HepG2 (cell line): ENCODE measurements around the gene DUSP9. TPM values are rescaled to one million over a fixed set of nuclear protein-coding genes. Genes with fewer than 3 reads are reported as not detected.
A peak's percentile ranks its signal among the peaks of the same experiment; 100 is the strongest.

Experiments
- AHR ChIP-seq: IDR thresholded peaks from 2 replicates; pipeline ENCODE4 v1.6.1; 2018; ENCODE audit warnings: missing genetic modification reagents, missing compliant biosample characterization
- AKAP8 ChIP-seq: sonication (generic); formaldehyde crosslinking; IDR thresholded peaks from 2 replicates; pipeline ENCODE4 v1.5.1; 2020; ENCODE audit warnings: mild to moderate bottlenecking, missing genetic modification reagents
- DNMT1 ChIP-seq: sonication (generic); formaldehyde crosslinking; IDR thresholded peaks from 2 replicates; pipeline ENCODE4 v1.5.1; 2020; ENCODE audit warnings: mild to moderate bottlenecking, missing genetic modification reagents
- E2F1 ChIP-seq: sonication (generic); formaldehyde crosslinking; IDR thresholded peaks from 2 replicates; pipeline ENCODE4 v1.5.0; 2020; ENCODE audit warnings: missing genetic modification reagents
- EP300 ChIP-seq, 3 experiments: sonication (generic) in 1 of 3; formaldehyde crosslinking in 1 of 3; IDR thresholded peaks; 2 replicates each; pipeline versions ENCODE4 v1.5.1 to v1.6.1; 2011 to 2020; ENCODE audit warnings: low read depth in 2 of 3, low read length in 2 of 3, borderline replicate concordance in 1 of 3, improper control_type of control experiment in 1 of 3, mild to moderate bottlenecking in 1 of 3, missing genetic modification reagents in 1 of 3, moderate library complexity in 1 of 3
- FOXA3 ChIP-seq: IDR thresholded peaks from 2 replicates; pipeline ENCODE4 v1.6.1; 2016; ENCODE audit warnings: missing genetic modification reagents, missing compliant biosample characterization
- GATAD1 ChIP-seq: IDR thresholded peaks from 2 replicates; pipeline ENCODE4 v1.6.1; 2016; ENCODE audit warnings: missing genetic modification reagents, missing compliant biosample characterization
- HMG20B ChIP-seq: conservative IDR thresholded peaks from 2 replicates; pipeline ENCODE4 v1.6.1; 2016; ENCODE audit warnings: missing genetic modification reagents, missing compliant biosample characterization
- IKZF4 ChIP-seq: sonication (generic); formaldehyde crosslinking; IDR thresholded peaks from 2 replicates; pipeline ENCODE4 v1.5.1; 2020; ENCODE audit warnings: borderline replicate concordance, mild to moderate bottlenecking, low read depth, missing genetic modification reagents; ENCODE audit errors: not compliant biosample characterization
- KLF16 ChIP-seq, 2 experiments: sonication (generic) in 1 of 2; formaldehyde crosslinking in 1 of 2; IDR thresholded peaks; 2 replicates each; pipeline versions ENCODE4 v1.6.1 to v1.8.0; 2016 to 2023; ENCODE audit warnings: missing genetic modification reagents in 2 of 2, missing compliant biosample characterization in 1 of 2
- MAFG ChIP-seq: sonication (generic); formaldehyde crosslinking; IDR thresholded peaks from 2 replicates; pipeline ENCODE4 v1.5.1; 2020; ENCODE audit warnings: mild to moderate bottlenecking, missing genetic modification reagents
- MBD4 ChIP-seq: IDR thresholded peaks from 2 replicates; pipeline ENCODE4 v1.6.1; 2012; ENCODE audit warnings: low read length, inconsistent platforms, borderline replicate concordance
- MED1 ChIP-seq: sonication (generic); formaldehyde crosslinking; IDR thresholded peaks from 2 replicates; pipeline ENCODE4 v1.4.0; 2020; ENCODE audit warnings: missing genetic modification reagents
- MED13 ChIP-seq: sonication (generic); formaldehyde crosslinking; IDR thresholded peaks from 2 replicates; pipeline ENCODE4 v1.5.0; 2020; ENCODE audit warnings: missing genetic modification reagents
- MED8 ChIP-seq: sonication (generic); formaldehyde crosslinking; IDR thresholded peaks from 2 replicates; pipeline ENCODE4 v1.8.1; 2023; ENCODE audit warnings: mild to moderate bottlenecking, missing genetic modification reagents; ENCODE audit not compliant: insufficient replicate concordance
- NR2C2 ChIP-seq: sonication (generic); formaldehyde crosslinking; IDR thresholded peaks from 2 replicates; pipeline ENCODE4 v1.4.0; 2020; ENCODE audit warnings: missing genetic modification reagents, mild to moderate bottlenecking, moderate library complexity, borderline replicate concordance
- POGZ ChIP-seq: sonication (generic); formaldehyde crosslinking; IDR thresholded peaks from 2 replicates; pipeline ENCODE4 v1.4.0; 2020; ENCODE audit warnings: mild to moderate bottlenecking, missing genetic modification reagents
- RAD21 ChIP-seq: fragments of 450-650 bp; formaldehyde crosslinking; IDR thresholded peaks from 2 replicates; pipeline ENCODE4 v1.5.0; 2020; ENCODE audit warnings: mild to moderate bottlenecking
- RFXAP ChIP-seq: sonication (generic); formaldehyde crosslinking; IDR thresholded peaks from 2 replicates; pipeline ENCODE4 v1.4.0; 2020; ENCODE audit warnings: missing genetic modification reagents, borderline replicate concordance
- RXRB ChIP-seq: IDR thresholded peaks from 2 replicates; pipeline ENCODE4 v1.6.1; 2016; ENCODE audit warnings: borderline replicate concordance, missing genetic modification reagents, missing compliant biosample characterization
- ZFP37 ChIP-seq: sonication (generic); formaldehyde crosslinking; IDR thresholded peaks from 2 replicates; pipeline ENCODE4 v1.4.0; 2020; ENCODE audit warnings: missing genetic modification reagents, borderline replicate concordance
- ZNF512 ChIP-seq: sonication (generic); formaldehyde crosslinking; IDR thresholded peaks from 2 replicates; pipeline ENCODE4 v1.4.0; 2020; ENCODE audit warnings: mild to moderate bottlenecking, missing genetic modification reagents
- ZNF576 ChIP-seq: sonication (generic); formaldehyde crosslinking; IDR thresholded peaks from 2 replicates; pipeline ENCODE4 v1.4.0; 2020; ENCODE audit warnings: mild to moderate bottlenecking, missing genetic modification reagents
- ZNF597 ChIP-seq: sonication (generic); formaldehyde crosslinking; IDR thresholded peaks from 2 replicates; pipeline ENCODE4 v1.5.0; 2020; ENCODE audit warnings: missing genetic modification reagents
- ZSCAN31 ChIP-seq: sonication (generic); formaldehyde crosslinking; IDR thresholded peaks from 2 replicates; pipeline ENCODE4 v1.5.0; 2020; ENCODE audit warnings: low read depth, mild to moderate bottlenecking, missing genetic modification reagents
- polyA plus RNA-seq, 8 experiments: library from polyadenylated mRNA; depleted of rRNA in 3 of 8; stranded (reverse) in 7 of 8; unstranded in 1 of 8; fragments of >200 nt; fragmentation: Illumina TruSeq in 4 of 8; extraction: Trizol in 4 of 8; gene quantifications; 2 replicates each; pipeline versions ENCODE4 v1.2.1 to v1.2.3, GENCODE V29; 2011 to 2016; ENCODE audit warnings: low read depth in 4 of 8, missing spikeins in 1 of 8, mixed read lengths in 1 of 8; ENCODE audit not compliant: insufficient read depth in 1 of 8
- total RNA-seq, 5 experiments: library from RNA; depleted of rRNA; stranded (reverse); fragments of >200 nt; fragmentation: Illumina TruSeq; extraction: Trizol; gene quantifications; 2 replicates each; pipeline ENCODE4 v1.2.3, GENCODE V29; 2016; ENCODE audit warnings: low read depth in 1 of 5

The DUSP9 gene
- total and polyA plus RNA-seq, 2 of the 13 experiments (the other 11 are each of a cell fraction or from before 2014, with no cell fraction given) = 235 to 435 TPM

- no peak for TF ChIP-seq IKZF4 (CRISPR knock-in tag)
- TF ChIP-seq ZNF512 (CRISPR knock-in tag) = no peak
- TF ChIP-seq MBD4 = no peak
- TF ChIP-seq EP300 (IDR thresholded peaks at IDR 0.05; ENCODE audit: low read depth in 2 of 2, low read length in 2 of 2) = no peak; a peak in 2 of 4 replicates
- peak; percentile 60; the same call in 1 of the 2 replicates for TF ChIP-seq EP300 (CRISPR knock-in tag; IDR thresholded peaks at IDR 0.05; ENCODE audit: borderline replicate concordance)
- TF ChIP-seq AHR (CRISPR knock-in tag) = 0 out of 2 replicates have a peak, but pooled peaks have one; percentile 20
- TF ChIP-seq RAD21 (CRISPR knock-in tag) = no peak
- no peak for TF ChIP-seq DNMT1 (CRISPR knock-in tag)
- TF ChIP-seq GATAD1 = peak; percentile 32; the same call in 1 of the 2 replicates
- peak; percentile 94 for TF ChIP-seq MED8 (CRISPR knock-in tag)
- TF ChIP-seq RXRB (CRISPR knock-in tag) = peak; percentile 63; the same call in 1 of the 2 replicates
- no peak for TF ChIP-seq RFXAP (CRISPR knock-in tag)
- TF ChIP-seq ZNF576 (CRISPR knock-in tag) = no peak
- TF ChIP-seq E2F1 = no peak
- TF ChIP-seq MED13 = peak; percentile 95
- peak; percentile 97 for TF ChIP-seq AKAP8 (CRISPR knock-in tag)
- TF ChIP-seq ZSCAN31 (CRISPR knock-in tag) = peak; percentile 48; the same call in 1 of the 2 replicates
- TF ChIP-seq ZFP37 = no peak
- no peak for TF ChIP-seq POGZ (CRISPR knock-in tag)
- TF ChIP-seq NR2C2 (CRISPR knock-in tag) = peak; percentile 64
- no peak for TF ChIP-seq HMG20B (CRISPR knock-in tag)
- TF ChIP-seq FOXA3 (CRISPR knock-in tag) = peak; percentile 32; the same call in 1 of the 2 replicates
- peak; percentile 91 for TF ChIP-seq MED1 (CRISPR knock-in tag)
- TF ChIP-seq ZNF597 (CRISPR knock-in tag) = no peak
- no peak for TF ChIP-seq MAFG (CRISPR knock-in tag)
- peak in 1 of 2 experiments; percentile 47; a peak in 1 of 4 replicates for TF ChIP-seq KLF16 (CRISPR knock-in tag; IDR thresholded peaks at IDR 0.05)
Observed at GRCh38 chrX:153626863-153627674, 19.9 kb upstream of the DUSP9 start (continued).
